ENCODE data around the gene TH.

TH gene

DNA sequence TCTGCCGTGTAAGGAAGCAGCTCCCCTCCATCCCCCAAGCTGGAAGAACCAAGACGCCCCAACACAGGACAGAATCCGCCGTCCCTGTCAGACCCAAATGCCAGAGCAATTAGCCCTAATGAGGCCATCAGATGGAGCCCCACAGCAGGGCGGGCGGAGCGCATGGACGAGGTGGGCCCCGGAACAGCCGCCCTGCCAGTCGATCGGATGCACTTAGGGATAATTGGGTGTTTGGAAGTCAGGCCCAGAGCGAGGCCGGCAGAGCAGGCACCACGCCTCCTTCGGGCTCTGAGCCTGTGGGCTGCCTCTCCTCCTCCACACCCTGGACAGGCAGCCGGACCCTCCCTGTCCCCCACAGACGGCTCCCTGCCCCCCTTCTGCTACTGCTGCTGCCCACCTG is 5.5 kb upstream of the TH start:
- no peak overlapping the region for H3K27ac ChIP-seq
- H3K36me3 ChIP-seq (replicated peaks): no peaks in the 10 kb centered on the region
- DNase-seq: no peak
- TF ChIP-seq, protein P1, sequence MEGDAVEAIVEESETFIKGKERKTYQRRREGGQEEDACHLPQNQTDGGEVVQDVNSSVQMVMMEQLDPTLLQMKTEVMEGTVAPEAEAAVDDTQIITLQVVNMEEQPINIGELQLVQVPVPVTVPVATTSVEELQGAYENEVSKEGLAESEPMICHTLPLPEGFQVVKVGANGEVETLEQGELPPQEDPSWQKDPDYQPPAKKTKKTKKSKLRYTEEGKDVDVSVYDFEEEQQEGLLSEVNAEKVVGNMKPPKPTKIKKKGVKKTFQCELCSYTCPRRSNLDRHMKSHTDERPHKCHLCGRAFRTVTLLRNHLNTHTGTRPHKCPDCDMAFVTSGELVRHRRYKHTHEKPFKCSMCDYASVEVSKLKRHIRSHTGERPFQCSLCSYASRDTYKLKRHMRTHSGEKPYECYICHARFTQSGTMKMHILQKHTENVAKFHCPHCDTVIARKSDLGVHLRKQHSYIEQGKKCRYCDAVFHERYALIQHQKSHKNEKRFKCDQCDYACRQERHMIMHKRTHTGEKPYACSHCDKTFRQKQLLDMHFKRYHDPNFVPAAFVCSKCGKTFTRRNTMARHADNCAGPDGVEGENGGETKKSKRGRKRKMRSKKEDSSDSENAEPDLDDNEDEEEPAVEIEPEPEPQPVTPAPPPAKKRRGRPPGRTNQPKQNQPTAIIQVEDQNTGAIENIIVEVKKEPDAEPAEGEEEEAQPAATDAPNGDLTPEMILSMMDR (IDR thresholded peaks at IDR 0.05; ENCODE audit: low read depth, low read length, missing control alignments): no peak
- H3K4me3 ChIP-seq (ENCODE audit: low read depth, low read length): no peak overlapping the region
- in situ Hi-C loops (cut with HindIII; ENCODE audit: low pct_ligation_motif_present, low sequenced_read_pairs): no loop called here
- no peaks in the 10 kb centered on the region for H3K27me3 ChIP-seq (replicated peaks)

DNA sequence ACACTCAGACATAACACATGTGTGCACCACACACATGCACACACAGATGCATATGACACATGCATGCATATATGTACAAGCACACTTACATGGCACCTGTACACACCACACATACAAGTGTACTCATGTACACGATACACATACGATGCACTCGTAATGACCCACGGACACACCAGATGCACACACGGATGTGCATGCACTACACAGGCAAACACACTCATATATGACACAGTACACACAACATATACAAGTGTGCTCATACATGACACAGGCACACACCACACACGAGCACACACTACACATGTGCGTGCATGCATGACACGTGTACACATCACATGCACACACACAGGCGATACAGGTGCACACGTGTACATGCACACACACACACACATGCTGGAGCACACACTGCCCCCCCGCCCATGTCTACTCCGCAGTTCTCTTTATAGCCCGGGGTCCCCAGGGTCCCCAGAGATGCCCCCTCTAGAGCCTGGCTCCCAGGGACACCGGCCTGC is 4.8 kb upstream of the TH start:
- H3K4me3 ChIP-seq (ENCODE audit: low read depth, low read length): no peak overlapping the region
- H3K36me3 ChIP-seq (replicated peaks): no peaks in the 10 kb centered on the region
- TF ChIP-seq, protein P1 (IDR thresholded peaks at IDR 0.05; ENCODE audit: low read depth, low read length, missing control alignments): no peak
- H3K27me3 ChIP-seq (replicated peaks): no peaks in the 10 kb centered on the region
- in situ Hi-C loops (cut with HindIII; ENCODE audit: low pct_ligation_motif_present, low sequenced_read_pairs): no loop called here
- DNase-seq: no peak
- H3K27ac ChIP-seq: no peak overlapping the region

DNA sequence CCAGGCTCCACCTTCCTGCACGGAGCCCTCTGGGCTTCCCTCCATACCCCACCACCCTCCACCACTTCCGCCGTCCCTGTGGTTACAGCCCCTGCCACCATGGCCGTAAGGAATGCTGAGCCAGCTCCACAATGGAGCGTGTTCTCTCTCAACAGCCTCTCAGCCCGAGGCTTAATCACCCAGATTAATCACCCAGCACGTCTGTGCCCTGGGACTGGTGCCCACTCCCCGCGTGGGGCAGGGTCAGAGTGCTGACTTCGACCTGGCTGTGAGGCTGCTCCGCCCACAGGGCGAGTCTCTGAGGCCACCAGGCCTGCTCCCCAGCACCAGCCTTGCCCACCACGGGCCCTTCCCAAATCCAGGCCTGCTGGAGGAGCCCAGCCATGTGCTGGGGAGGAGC is 4.0 kb upstream of the TH start:
- H3K36me3 ChIP-seq (replicated peaks): no peaks in the 10 kb centered on the region
- H3K4me3 ChIP-seq (ENCODE audit: low read depth, low read length): no peak overlapping the region
- in situ Hi-C loops (cut with HindIII; ENCODE audit: low pct_ligation_motif_present, low sequenced_read_pairs): no loop called here
- no peaks in the 10 kb centered on the region for H3K27me3 ChIP-seq (replicated peaks)
- DNase-seq: no peak
- TF ChIP-seq, protein P1 (IDR thresholded peaks at IDR 0.05; ENCODE audit: low read depth, low read length, missing control alignments): no peak
- H3K27ac ChIP-seq: no peak overlapping the region

DNA sequence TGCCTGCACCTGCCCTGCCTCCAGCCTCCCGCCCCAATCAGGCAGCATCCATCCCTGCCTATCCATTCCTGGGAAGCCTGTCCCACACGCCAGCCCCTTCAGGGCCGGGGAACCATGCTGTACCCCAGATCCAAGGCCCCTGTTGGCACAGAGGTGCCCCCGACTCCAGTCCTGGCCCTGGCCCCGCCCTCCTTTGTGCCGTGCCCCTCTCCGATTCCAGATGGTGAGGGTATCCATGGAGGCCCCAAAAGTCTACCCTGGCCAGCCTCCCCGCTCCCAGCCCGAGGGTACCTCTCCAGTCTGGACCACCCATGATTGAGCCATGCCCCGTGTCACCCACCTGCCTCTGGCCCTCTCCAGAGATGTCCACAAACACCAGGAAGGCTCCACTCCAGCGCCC is 2.7 kb upstream of the TH start:
- DNase-seq: no peak
- Histone ChIP-seq H3K4me3 (ENCODE audit: low read depth, low read length) (no peak overlapping the region), H3K27me3 (replicated peaks) (no peaks in the 10 kb centered on the region), H3K27ac (no peak overlapping the region), H3K36me3 (replicated peaks) (no peaks in the 10 kb centered on the region)
- TF ChIP-seq, protein P1 (IDR thresholded peaks at IDR 0.05; ENCODE audit: low read depth, low read length, missing control alignments): no peak
- in situ Hi-C loops (cut with HindIII; ENCODE audit: low pct_ligation_motif_present, low sequenced_read_pairs): no loop called here

GRCh38 chr11:2173761-2174160 is 2.1 kb upstream of the TH start:
- Histone ChIP-seq H3K27me3 (replicated peaks) (no peaks in the 10 kb centered on the region), H3K27ac (no peak overlapping the region), H3K36me3 (replicated peaks) (no peaks in the 10 kb centered on the region), H3K4me3 (ENCODE audit: low read depth, low read length) (no peak overlapping the region)
- TF ChIP-seq, protein P1 (IDR thresholded peaks at IDR 0.05; ENCODE audit: low read depth, low read length, missing control alignments): no peak
- no peak for DNase-seq
- in situ Hi-C loops (cut with HindIII; ENCODE audit: low pct_ligation_motif_present, low sequenced_read_pairs): no loop called here

- in situ Hi-C loops (cut with HindIII; ENCODE audit: low pct_ligation_motif_present, low sequenced_read_pairs): no loop called here
- TF ChIP-seq, protein P1 (IDR thresholded peaks at IDR 0.05; ENCODE audit: low read depth, low read length, missing control alignments): peak; percentile 74
- Histone ChIP-seq H3K27me3 (replicated peaks) (no peaks in the 10 kb centered on the region), H3K27ac (no peak overlapping the region), H3K4me3 (ENCODE audit: low read depth, low read length) (no peak overlapping the region), H3K36me3 (replicated peaks) (no peaks in the 10 kb centered on the region)
- DNase-seq: no peak
Measured at GRCh38 chr11:2173150-2173693, 1.6 kb upstream of the TH start.

Data from brain microvascular endothelial cell (primary cell).